OCI-LY3 (cell line): ENCODE measurements around the gene HMGB3.

Source experiments
- H2AFZ ChIP-seq: fragments of 200-600, 300-600 bp; shearing (Covaris generic); 2 replicates; pipeline ENCODE4 v1.6.0; 2014; ENCODE audit warnings: antibody characterized with exemption, low read depth, low read length
- H3K27ac ChIP-seq: fragments of 200-600, 300-600 bp; sonication (generic); 2 replicates; pipeline ENCODE4 v1.5.1; 2014; ENCODE audit warnings: mild to moderate bottlenecking, low read length, moderate library complexity, mixed read lengths
- H3K27me3 ChIP-seq: fragments of 200-600, 300-600 bp; sonication (generic); 2 replicates; pipeline ENCODE4 v1.6.1; 2014; ENCODE audit warnings: low read depth, low read length, mixed read lengths
- H3K36me3 ChIP-seq: fragments of 200-600, 300-600 bp; sonication (generic); replicated peaks from 2 replicates; pipeline ENCODE3; 2014; ENCODE audit warnings: low read depth, low read length, mixed read lengths
- H3K4me1 ChIP-seq: fragments of 300-600, 200-600 bp; sonication (generic); 2 replicates; pipeline ENCODE4 v1.6.1; 2014; ENCODE audit warnings: low read length, mixed read lengths
- H3K4me2 ChIP-seq: fragments of 200-600, 300-600 bp; sonication (generic); 2 replicates; pipeline ENCODE4 v1.6.1; 2014; ENCODE audit warnings: low read length, mixed read lengths
- H3K4me3 ChIP-seq: fragments of 300-600, 200-600 bp; sonication (generic); 2 replicates; pipeline ENCODE4 v1.5.1; 2014; ENCODE audit warnings: antibody characterized with exemption, mild to moderate bottlenecking, low read length, moderate library complexity
- H3K79me2 ChIP-seq: fragments of 300-600, 200-600 bp; shearing (Covaris generic); 2 replicates; pipeline ENCODE4 v1.6.1; 2014; ENCODE audit warnings: mild to moderate bottlenecking, low read length, mixed read lengths
- H3K9ac ChIP-seq: fragments of 300-600, 200-600 bp; shearing (Covaris generic); 2 replicates; pipeline ENCODE4 v1.6.0; 2014; ENCODE audit warnings: mild to moderate bottlenecking, low read length, moderate library complexity
- H3K9me3 ChIP-seq: fragments of 200-600, 300-600 bp; shearing (Covaris generic); 2 replicates; pipeline ENCODE4 v1.6.1; 2014; ENCODE audit warnings: low read length, mixed read lengths; ENCODE audit not compliant: insufficient read depth
- H4K20me1 ChIP-seq: fragments of 200-600, 300-600 bp; sonication (generic); 2 replicates; pipeline ENCODE4 v1.6.1; 2016; ENCODE audit warnings: low read length, mixed read lengths; ENCODE audit not compliant: insufficient read depth
- CTCF ChIP-seq: fragments of 200-600, 300-600 bp; sonication (generic); IDR thresholded peaks from 2 replicates; pipeline ENCODE4 v1.5.1; 2014; ENCODE audit warnings: antibody characterized with exemption, low read length, low read depth
- EZH2phosphoT487 ChIP-seq: fragments of 200-600 bp; shearing (Covaris generic); IDR thresholded peaks from 2 replicates; pipeline ENCODE4 v1.6.1; 2018; ENCODE audit warnings: antibody characterized with exemption, mixed run types, low read depth

The HMGB3 gene

GRCh38 chrX:150967786-150968185, 15.3 kb upstream of the HMGB3 start:
- H3K4me3 ChIP-seq = no peak overlapping the region
- no peaks in the 10 kb centered on the region for H3K27me3 ChIP-seq
- no peaks in the 10 kb centered on the region for H3K9me3 ChIP-seq
- no peak overlapping the region for H3K27ac ChIP-seq
- H4K20me1 ChIP-seq = no peaks in the 10 kb centered on the region
- H3K79me2 ChIP-seq = no peaks in the 10 kb centered on the region
- no peaks in the 10 kb centered on the region for H3K36me3 ChIP-seq
- TF ChIP-seq CTCF (no peak), EZH2phosphoT487 (no peak)
- H3K9ac ChIP-seq = no peak overlapping the region
- no peak overlapping the region for H2AFZ ChIP-seq
- no peak overlapping the region for H3K4me2 ChIP-seq
- no peaks in the 10 kb centered on the region for H3K4me1 ChIP-seq

- no peaks in the 10 kb centered on the region for H3K36me3 ChIP-seq
- no peaks in the 10 kb centered on the region for H3K27me3 ChIP-seq
- no peak overlapping the region for H3K9ac ChIP-seq
- H2AFZ ChIP-seq = no peak overlapping the region
- no peak overlapping the region for H3K27ac ChIP-seq
- H3K4me1 ChIP-seq = no peaks in the 10 kb centered on the region
- TF ChIP-seq CTCF = no peak
- TF ChIP-seq EZH2phosphoT487 = no peak
- H3K4me3 ChIP-seq = no peak overlapping the region
- H4K20me1 ChIP-seq = no peaks in the 10 kb centered on the region
- no peaks in the 10 kb centered on the region for H3K79me2 ChIP-seq
- H3K9me3 ChIP-seq = no peaks in the 10 kb centered on the region
- no peak overlapping the region for H3K4me2 ChIP-seq
Measured at GRCh38 chrX:150968862-150969720, 14.0 kb upstream of the HMGB3 start.

- no peak overlapping the region for H2AFZ ChIP-seq
- TF ChIP-seq CTCF = no peak
- H3K4me2 ChIP-seq = no peak overlapping the region
Measured at GRCh38 chrX:150972450-150972849, 10.7 kb upstream of the HMGB3 start.

GRCh38 chrX:150975655-150976390, 7.3 kb upstream of the HMGB3 start:
- no peak overlapping the region for H3K27ac ChIP-seq
- H4K20me1 ChIP-seq = no peaks in the 10 kb centered on the region
- H3K9ac ChIP-seq = no peak overlapping the region
- no peaks in the 10 kb centered on the region for H3K36me3 ChIP-seq
- no peak overlapping the region for H3K4me2 ChIP-seq
- no peaks in the 10 kb centered on the region for H3K9me3 ChIP-seq
- peaks cover 11% of the 10 kb centered on the region for H3K4me1 ChIP-seq
- no peak overlapping the region for H2AFZ ChIP-seq
- no peaks in the 10 kb centered on the region for H3K27me3 ChIP-seq
- H3K4me3 ChIP-seq = no peak overlapping the region
- H3K79me2 ChIP-seq = no peaks in the 10 kb centered on the region
- no peak for TF ChIP-seq CTCF
- no peak for TF ChIP-seq EZH2phosphoT487

More at GRCh38 chrX:150972450-150972849, 10.7 kb upstream of the HMGB3 start:
- Histone ChIP-seq H3K9me3 (no peaks in the 10 kb centered on the region), H4K20me1 (no peaks in the 10 kb centered on the region), H3K4me1 (no peaks in the 10 kb centered on the region), H3K4me3 (no peak overlapping the region), H3K36me3 (no peaks in the 10 kb centered on the region), H3K27me3 (no peaks in the 10 kb centered on the region), H3K79me2 (no peaks in the 10 kb centered on the region), H3K27ac (no peak overlapping the region), H3K9ac (no peak overlapping the region)
